Esophagus muscularis mucosa (tissue), 4 donors: ENCODE results near the gene TMCC3. TPM values are rescaled to one million over a fixed set of nuclear protein-coding genes. Genes with fewer than 3 reads are reported as not detected.
"Not testable (repeated sequence)": the region's sequence is repeated elsewhere in the genome, so short reads cannot be mapped to it uniquely, and the experiment has no call there.

Source experiments
- DNase-seq: peaks from one replicate; pipeline ENCODE4 v3.0.0-alpha.2; 2017; ENCODE audit errors: extremely low spot score
- H3K27ac ChIP-seq, 4 donors: fragments of 200-600 bp; sonication (generic); replicated peaks in 1 of 4; 1 replicate in 3 of 4; 2 replicates in 1 of 4; pipeline ENCODE4 v1.5.1; 2016 to 2019; ENCODE audit warnings: mild to moderate bottlenecking in 1 of 4
- H3K27me3 ChIP-seq, 4 donors: fragments of 200-600 bp; sonication (generic); one replicate each; pipeline versions ENCODE4 v1.5.1 to v1.6.0; 2016 to 2019
- H3K36me3 ChIP-seq, 4 donors: fragments of 200-600 bp; sonication (generic); one replicate each; pipeline ENCODE4 v1.5.1; 2016 to 2019
- H3K4me1 ChIP-seq, 4 donors: fragments of 200-600 bp; sonication (generic); one replicate each; pipeline ENCODE4 v1.5.1; 2016 to 2019
- H3K4me3 ChIP-seq, 4 donors: fragments of 200-600 bp; sonication (generic); 1 replicate in 2 of 4; 2 replicates in 2 of 4; pipeline ENCODE4 v1.5.1; 2016 to 2019; ENCODE audit warnings: mild to moderate bottlenecking in 4 of 4, moderate library complexity in 1 of 4
- H3K9me3 ChIP-seq, 4 donors: fragments of 200-600 bp; sonication (generic); 1 replicate in 3 of 4; 2 replicates in 1 of 4; pipeline ENCODE4 v1.5.1; 2016 to 2019
- CTCF ChIP-seq, 3 experiments: fragments of 200-600 bp in 2 of 3; fragments of 450-650 bp in 1 of 3; sonication (generic) in 2 of 3; IDR thresholded peaks; one replicate each; pipeline ENCODE4 v1.5.1; 2017 to 2019; ENCODE audit warnings: antibody characterized with exemption in 3 of 3, mild to moderate bottlenecking in 2 of 3, moderate library complexity in 1 of 3
- EP300 ChIP-seq: sonication (generic); formaldehyde crosslinking; IDR thresholded peaks from one replicate; pipeline ENCODE4 v1.6.1; 2017; ENCODE audit warnings: antibody characterized with exemption
- POLR2A ChIP-seq: fragments of 450-650 bp; IDR thresholded peaks from one replicate; pipeline ENCODE4 v1.6.1; 2017; ENCODE audit warnings: antibody characterized with exemption, moderate library complexity, mild to moderate bottlenecking, low read depth
- POLR2AphosphoS5 ChIP-seq, 2 donors: sonication (generic); formaldehyde crosslinking; IDR thresholded peaks; one replicate each; pipeline ENCODE4 v1.6.1; 2017; ENCODE audit warnings: antibody characterized with exemption in 2 of 2
- WGBS: methylation state at CpG from one replicate; pipeline ENCODE4 v1.1.5; 2018; 5-methylcytosine and 5-hydroxymethylcytosine counted together
- intact Hi-C: fragments of 100-400 bp; cut with DNase I; formaldehyde crosslinking; loops from one replicate; pipeline ENCODE4 v1.15.1; 2023
- total RNA-seq, 4 donors: library from RNA; depleted of rRNA; stranded (reverse); fragments of >200 nt; gene quantifications; one replicate each; pipeline versions ENCODE4 v1.1.0 to v1.2.1, GENCODE V29; 2016

TMCC3 gene
- total RNA-seq, 4 donors from 2014 or later = 17.0 to 30.5 (median 19.5) TPM

GRCh38 chr12:94614288-94614721, 36.1 kb downstream of the TMCC3 start:
- no peak for DNase-seq
- no peaks in the 10 kb centered on the region for H3K27me3 ChIP-seq
- intact Hi-C loops = no loop called here
- no peaks in the 10 kb centered on the region for H3K36me3 ChIP-seq
- no peaks in the 10 kb centered on the region for H3K9me3 ChIP-seq
- 60% methylated on average over 3 of the region's 3 CpGs for WGBS
- no peak overlapping the region for H3K27ac ChIP-seq
- no peak overlapping the region for H3K4me3 ChIP-seq
- peaks cover 16 to 34% (median 32%) of the 10 kb centered on the region in 4 donors for H3K4me1 ChIP-seq
- TF ChIP-seq EP300 (no peak), CTCF (IDR thresholded peaks at IDR 0.05) (no peak), POLR2AphosphoS5 (IDR thresholded peaks at IDR 0.05) (no peak), POLR2A (no peak)

DNA sequence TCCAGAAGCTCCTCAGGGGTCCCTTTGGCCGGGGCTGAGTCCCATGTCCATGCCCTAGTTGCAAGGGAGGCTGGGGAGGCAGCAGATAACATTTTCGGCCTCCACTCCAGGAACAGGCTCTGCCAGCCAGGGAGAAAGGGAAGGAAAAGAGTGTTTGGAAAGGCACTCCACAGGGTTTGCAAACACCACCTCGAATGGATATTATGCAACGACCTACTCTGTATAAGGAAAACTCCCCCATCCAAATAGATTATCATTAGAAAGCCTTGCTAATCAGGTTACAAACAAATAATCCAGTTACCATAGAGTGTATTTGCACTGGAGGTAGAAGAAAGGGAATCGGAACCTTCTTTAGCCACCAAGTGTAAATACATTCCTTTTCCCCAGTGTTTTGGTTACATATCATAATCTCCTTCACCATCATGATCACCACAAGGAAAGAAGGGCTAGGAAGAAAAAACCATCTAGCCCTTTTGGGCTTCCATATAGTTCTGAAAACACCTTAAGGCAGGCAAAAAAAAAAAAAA, 40.4 kb downstream of the TMCC3 start:
- H3K36me3 ChIP-seq = no peaks in the 10 kb centered on the region
- 77% methylated on average over 5 of the region's 5 CpGs for WGBS
- H3K4me3 ChIP-seq = no peak overlapping the region
- no peak overlapping the region for H3K27ac ChIP-seq
- H3K9me3 ChIP-seq = no peaks in the 10 kb centered on the region
- TF ChIP-seq POLR2AphosphoS5 (IDR thresholded peaks at IDR 0.05) (no peak), CTCF (IDR thresholded peaks at IDR 0.05) (no peak), POLR2A (no peak), EP300 (no peak)
- DNase-seq = no peak
- intact Hi-C loops = no loop called here
- no peaks in the 10 kb centered on the region for H3K27me3 ChIP-seq
- peaks cover 0 to 10% (median 9%) of the 10 kb centered on the region in 4 donors for H3K4me1 ChIP-seq

DNA sequence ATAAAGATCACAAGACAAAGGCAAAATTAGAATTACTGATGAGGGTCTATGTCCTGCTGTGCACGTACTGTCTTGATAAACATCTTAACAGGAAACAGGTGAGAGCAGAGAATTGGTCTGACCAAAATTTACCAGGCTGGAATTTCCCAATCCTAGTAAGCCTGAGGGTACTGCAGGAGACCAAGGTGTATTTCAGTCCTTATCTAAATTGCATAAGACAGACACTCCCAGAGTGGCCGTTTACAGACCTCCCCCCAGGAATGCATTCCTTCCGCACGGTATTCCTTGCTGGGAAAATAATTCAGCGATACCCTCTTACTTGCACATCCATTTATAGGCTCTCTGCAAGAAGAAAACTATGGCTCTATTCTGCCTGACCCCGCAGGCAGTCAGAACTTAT, 43.5 kb downstream of the TMCC3 start:
- 90% methylated on average over 6 of the region's 6 CpGs for WGBS
- H3K9me3 ChIP-seq, H3K27me3 ChIP-seq, DNase-seq, H3K27ac ChIP-seq, H3K4me3 ChIP-seq, intact Hi-C loops, H3K36me3 ChIP-seq: not testable (repeated sequence)
- peaks cover 0 to 10% (median 0%) of the 10 kb centered on the region in 4 donors for H3K4me1 ChIP-seq

DNA sequence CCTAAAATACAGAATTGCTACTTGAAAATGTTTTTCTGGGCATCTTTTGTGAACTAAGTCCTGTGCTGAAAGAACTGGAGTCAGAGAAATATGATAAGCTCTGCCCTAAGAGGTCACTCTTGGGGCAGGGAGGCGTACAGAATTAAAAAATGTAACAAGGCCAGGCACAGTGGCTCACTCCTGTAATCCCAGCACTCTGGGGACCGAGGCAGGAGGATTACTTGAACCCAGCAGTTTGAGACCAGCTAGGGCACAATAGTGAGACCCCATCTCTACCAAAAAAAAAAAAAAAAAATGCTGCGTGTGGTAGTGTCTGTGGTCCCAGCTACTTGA, 46.0 kb downstream of the TMCC3 start:
- Histone ChIP-seq H3K4me3 (no peak overlapping the region), H3K9me3 (no peaks in the 10 kb centered on the region), H3K27ac (no peak overlapping the region), H3K36me3 (no peaks in the 10 kb centered on the region), H3K4me1 (peaks cover 0 to 10% (median 0%) of the 10 kb centered on the region in 4 donors), H3K27me3 (no peaks in the 10 kb centered on the region)
- TF ChIP-seq POLR2AphosphoS5 (IDR thresholded peaks at IDR 0.05) = no peak
- no peak for TF ChIP-seq CTCF (IDR thresholded peaks at IDR 0.05)
- no peak for TF ChIP-seq POLR2A
- no peak for TF ChIP-seq EP300
- DNase-seq = no peak
- intact Hi-C loops = no loop called here
- WGBS = 79% methylated on average over 3 of the region's 3 CpGs

DNA sequence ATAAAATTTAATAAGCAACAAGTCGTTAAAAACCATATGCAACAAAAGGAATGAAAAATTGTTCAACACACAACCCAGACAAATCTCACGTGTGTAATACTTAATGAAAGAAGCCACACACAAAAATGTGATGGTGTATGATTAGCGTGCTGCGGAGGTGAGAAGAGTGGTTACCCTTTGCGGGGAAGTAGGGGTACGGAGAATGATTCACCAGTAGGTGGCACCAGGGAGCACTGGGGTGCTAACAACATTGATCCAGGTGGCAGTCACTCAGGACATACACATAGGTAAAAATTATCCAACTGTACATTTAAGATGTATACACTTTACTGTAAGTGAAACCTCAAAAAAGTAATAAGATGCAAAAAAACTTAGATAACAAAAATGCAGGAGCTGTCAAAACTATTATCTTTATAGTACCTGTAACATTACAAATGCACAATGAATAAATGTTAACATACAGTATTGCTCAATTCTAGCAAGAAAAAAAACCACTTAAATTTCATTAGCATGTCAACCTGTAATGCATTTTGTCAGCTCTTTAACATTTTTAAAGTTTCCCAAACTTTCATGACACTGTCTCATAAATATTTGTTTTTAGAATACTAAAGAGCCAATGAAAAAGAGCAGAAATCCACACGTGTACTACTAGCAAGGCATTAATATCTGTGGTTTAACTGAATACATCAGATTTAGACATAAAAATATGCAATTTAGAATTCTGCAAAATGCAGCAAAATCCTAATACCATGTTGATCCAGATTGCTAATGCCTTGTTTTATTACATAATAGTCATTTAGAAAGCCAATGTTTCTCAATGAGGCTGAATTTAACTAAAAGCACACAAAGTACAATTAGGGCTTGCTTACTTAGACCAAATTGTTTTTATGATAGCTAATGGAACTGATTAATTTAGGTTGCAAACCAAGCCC, 46.7 kb downstream of the TMCC3 start:
- 69% methylated on average over 7 of the region's 7 CpGs for WGBS
- TF ChIP-seq CTCF (IDR thresholded peaks at IDR 0.05) (peak; percentile 43 to 62 (median 50)), POLR2AphosphoS5 (IDR thresholded peaks at IDR 0.05) (no peak)
- H3K36me3 ChIP-seq = no peaks in the 10 kb centered on the region
- no peaks in the 10 kb centered on the region for H3K27me3 ChIP-seq
- intact Hi-C loops = no loop called here
- no peak for DNase-seq
- H3K27ac ChIP-seq = no peak overlapping the region
- no peaks in the 10 kb centered on the region for H3K9me3 ChIP-seq
- peaks cover 0 to 10% (median 0%) of the 10 kb centered on the region in 4 donors for H3K4me1 ChIP-seq
- H3K4me3 ChIP-seq = no peak overlapping the region
